Calu3 (cell line): ENCODE data around the gene PLA2G4A. TPM values are rescaled to one million over a fixed set of nuclear protein-coding genes. Genes with fewer than 3 reads are reported as not detected.

ENCODE experiments used
- BruUV-seq: library from RNA; stranded (reverse); fragments of 400-500 nt; replicated peaks from 2 replicates; lab custom pipeline; 2021; lab: Mats Ljungman, UMichigan
- CTCF ChIA-PET: fragments of 300-600 bp; sonication (Branson Sonifier 250); formaldehyde crosslinking; loops from one replicate; lab custom pipeline; 2022; ENCODE audit warnings: antibody characterized with exemption; lab: Charles Lee
- DNase-seq: peaks from one replicate; pipeline ENCODE4 v3.0.0; 2022
- H3K27ac Mint-ChIP-seq: one replicate; pipeline ENCODE4 v1.8.0; 2022; ENCODE audit warnings: mixed read lengths; ENCODE audit not compliant: unreplicated experiment
- H3K27me3 Mint-ChIP-seq: one replicate; pipeline ENCODE4 v1.8.0; 2022; ENCODE audit warnings: mixed read lengths; ENCODE audit not compliant: unreplicated experiment
- H3K36me3 Mint-ChIP-seq: one replicate; pipeline ENCODE4 v1.8.0; 2022; ENCODE audit warnings: mild to moderate bottlenecking, moderate library complexity, mixed read lengths; ENCODE audit not compliant: insufficient read depth, unreplicated experiment
- H3K4me1 Mint-ChIP-seq: one replicate; pipeline ENCODE4 v1.8.0; 2022; ENCODE audit warnings: mild to moderate bottlenecking, low read depth, mixed read lengths; ENCODE audit not compliant: unreplicated experiment
- H3K4me3 Mint-ChIP-seq: one replicate; pipeline ENCODE4 v1.8.0; 2022; ENCODE audit warnings: mild to moderate bottlenecking, low read depth, moderate library complexity, mixed read lengths; ENCODE audit not compliant: unreplicated experiment
- H3K9me3 Mint-ChIP-seq: one replicate; pipeline ENCODE4 v1.8.0; 2022; ENCODE audit warnings: low read depth, mixed read lengths; ENCODE audit not compliant: unreplicated experiment
- intact Hi-C: fragments of 100-400 bp; cut with micrococcal nuclease; formaldehyde crosslinking; loops from one replicate; pipeline ENCODE4 v1.10.0; 2022; ENCODE audit not compliant: unreplicated experiment
- total RNA-seq: library from RNA; stranded (reverse); gene quantifications from 2 replicates; pipeline ENCODE4 v1.2.3, GENCODE V29; 2022
- TF ChIP-seq, protein P1 (sequence below): fragments of 200-600 bp; IDR thresholded peaks from one replicate; pipeline ENCODE4 v1.8.0; 2022; ENCODE audit warnings: antibody characterized with exemption; ENCODE audit not compliant: unreplicated experiment

The PLA2G4A gene
- total RNA-seq, 1 experiment from 2014 or later, result 36.0 TPM

- CTCF ChIA-PET, result no interaction called here
- H3K27me3 Mint-ChIP-seq, result no peaks in the 10 kb centered on the region
- no peaks in the 10 kb centered on the region for H3K9me3 Mint-ChIP-seq
- no peaks in the 10 kb centered on the region for H3K4me1 Mint-ChIP-seq
- no peak overlapping the region for H3K4me3 Mint-ChIP-seq
- BruUV-seq, result no TSS peak
- H3K27ac Mint-ChIP-seq, result no peak overlapping the region
- TF ChIP-seq, protein P1, sequence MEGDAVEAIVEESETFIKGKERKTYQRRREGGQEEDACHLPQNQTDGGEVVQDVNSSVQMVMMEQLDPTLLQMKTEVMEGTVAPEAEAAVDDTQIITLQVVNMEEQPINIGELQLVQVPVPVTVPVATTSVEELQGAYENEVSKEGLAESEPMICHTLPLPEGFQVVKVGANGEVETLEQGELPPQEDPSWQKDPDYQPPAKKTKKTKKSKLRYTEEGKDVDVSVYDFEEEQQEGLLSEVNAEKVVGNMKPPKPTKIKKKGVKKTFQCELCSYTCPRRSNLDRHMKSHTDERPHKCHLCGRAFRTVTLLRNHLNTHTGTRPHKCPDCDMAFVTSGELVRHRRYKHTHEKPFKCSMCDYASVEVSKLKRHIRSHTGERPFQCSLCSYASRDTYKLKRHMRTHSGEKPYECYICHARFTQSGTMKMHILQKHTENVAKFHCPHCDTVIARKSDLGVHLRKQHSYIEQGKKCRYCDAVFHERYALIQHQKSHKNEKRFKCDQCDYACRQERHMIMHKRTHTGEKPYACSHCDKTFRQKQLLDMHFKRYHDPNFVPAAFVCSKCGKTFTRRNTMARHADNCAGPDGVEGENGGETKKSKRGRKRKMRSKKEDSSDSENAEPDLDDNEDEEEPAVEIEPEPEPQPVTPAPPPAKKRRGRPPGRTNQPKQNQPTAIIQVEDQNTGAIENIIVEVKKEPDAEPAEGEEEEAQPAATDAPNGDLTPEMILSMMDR, result no peak
- H3K36me3 Mint-ChIP-seq, result no peaks in the 10 kb centered on the region
- intact Hi-C loops, result no loop called here
- no peak for DNase-seq
These were observed 30.2 kb downstream of the PLA2G4A start for GRCh38 chr1:186858923-186859322.

- no TSS peak for BruUV-seq
- TF ChIP-seq, protein P1, result no peak
- no peak for DNase-seq
- CTCF ChIA-PET, result interaction anchor here (0.5 kb wide), 1 partner anchor 65 kb away, joined by 4 read pairs; no protein-coding TSS in a partner anchor
- H3K27ac Mint-ChIP-seq, result no peak overlapping the region
- no peaks in the 10 kb centered on the region for H3K36me3 Mint-ChIP-seq
- no peak overlapping the region for H3K4me3 Mint-ChIP-seq
- no peaks in the 10 kb centered on the region for H3K27me3 Mint-ChIP-seq
- intact Hi-C loops, result no loop called here
- no peaks in the 10 kb centered on the region for H3K9me3 Mint-ChIP-seq
- H3K4me1 Mint-ChIP-seq, result no peaks in the 10 kb centered on the region
These were observed 31.2 kb downstream of the PLA2G4A start for GRCh38 chr1:186859995-186860394.

GRCh38 chr1:186864296-186864695 lies 35.5 kb downstream of the PLA2G4A start:
- no TSS peak for BruUV-seq
- TF ChIP-seq, protein P1, result no peak
- Mint-ChIP-seq H3K4me1 (peaks cover 12% of the 10 kb centered on the region), H3K27ac (no peak overlapping the region), H3K9me3 (no peaks in the 10 kb centered on the region), H3K36me3 (no peaks in the 10 kb centered on the region), H3K4me3 (no peak overlapping the region), H3K27me3 (no peaks in the 10 kb centered on the region)
- intact Hi-C loops, result no loop called here
- no peak for DNase-seq
- CTCF ChIA-PET, result no interaction called here

- Mint-ChIP-seq H3K4me1 (peaks cover 21% of the 10 kb centered on the region), H3K9me3 (no peaks in the 10 kb centered on the region), H3K27me3 (no peaks in the 10 kb centered on the region), H3K4me3 (no peak overlapping the region), H3K36me3 (no peaks in the 10 kb centered on the region), H3K27ac (no peak overlapping the region)
- no TSS peak for BruUV-seq
- DNase-seq, result no peak
- CTCF ChIA-PET, result interaction anchor here (0.6 kb wide), 1 partner anchor 90 kb away, joined by 3 read pairs; no protein-coding TSS in a partner anchor
- TF ChIP-seq, protein P1, result no peak
- intact Hi-C loops, result no loop called here
These were observed 36.5 kb downstream of the PLA2G4A start for GRCh38 chr1:186865253-186865652.
